Tibial nerve (tissue), 4 donors: ENCODE measurements around the gene PTPRU.

Source experiments
- CTCF ChIP-seq, 5 experiments: fragments of 200-600 bp in 3 of 5; fragments of 450-650 bp in 2 of 5; sonication (generic) in 3 of 5; IDR thresholded peaks; one replicate each; pipeline ENCODE4 v1.5.1; 2016 to 2019; ENCODE audit warnings: antibody characterized with exemption in 5 of 5, mild to moderate bottlenecking in 3 of 5, moderate library complexity in 2 of 5
- EP300 ChIP-seq, 2 donors: sonication (generic); formaldehyde crosslinking; IDR thresholded peaks; one replicate each; pipeline ENCODE4 v1.6.1; 2017; ENCODE audit warnings: antibody characterized with exemption in 2 of 2, mild to moderate bottlenecking in 1 of 2
- POLR2A ChIP-seq, 2 donors: fragments of 450-650 bp; IDR thresholded peaks; one replicate each; pipeline ENCODE4 v1.6.1; 2017; ENCODE audit warnings: antibody characterized with exemption in 2 of 2, mild to moderate bottlenecking in 2 of 2, moderate library complexity in 2 of 2

- TF ChIP-seq CTCF (IDR thresholded peaks at IDR 0.05), result no peak
- TF ChIP-seq POLR2A (IDR thresholded peaks at IDR 0.05), result no peak
- TF ChIP-seq EP300 (IDR thresholded peaks at IDR 0.05), result no peak
These were observed 69.6 kb downstream of the PTPRU start for GRCh38 chr1:29305943-29306342.
